Measurements from ENCODE around the gene ARHGAP26.

GRCh38 chr5:142823806-142824205 lies 53.6 kb downstream of the ARHGAP26 start:
- no peak for TF ChIP-seq POLR2A (IDR thresholded peaks at IDR 0.05)
- TF ChIP-seq CTCF (IDR thresholded peaks at IDR 0.05), result no peak
